ENCODE results near the gene SOD1.

SOD1 gene

GRCh38 chr21:31673321-31673912 lies 13.9 kb downstream of the SOD1 start:
- no peak for TF ChIP-seq CTCF (IDR thresholded peaks at IDR 0.05; ENCODE audit: insufficient read depth, missing control alignments)
- DNase-seq (ENCODE audit: insufficient read length, low spot score) (no peak), FAIRE-seq (no peak)

DNA sequence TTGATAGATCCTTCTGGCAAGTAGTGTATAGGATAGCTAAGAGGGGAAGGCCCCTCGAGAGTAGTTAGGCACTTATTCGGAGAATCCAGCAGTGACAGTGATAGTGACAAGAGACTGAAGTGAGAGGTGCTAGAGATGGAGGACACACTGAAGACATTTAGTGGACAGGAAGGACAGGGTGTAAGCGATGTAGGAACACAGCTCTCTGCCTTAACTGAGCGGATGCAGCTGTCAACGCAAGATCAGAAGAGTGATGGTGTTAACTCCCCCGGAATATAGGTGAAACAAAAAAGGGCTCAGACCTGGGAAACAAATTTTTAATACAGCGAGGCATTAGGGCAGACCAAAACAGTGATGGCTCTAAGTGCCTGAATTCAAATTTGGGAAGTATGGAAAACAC lies 15.8 kb downstream of the SOD1 start:
- no peak for FAIRE-seq
- DNase-seq (ENCODE audit: insufficient read length, low spot score) = no peak
- no peak for TF ChIP-seq CTCF (IDR thresholded peaks at IDR 0.05; ENCODE audit: insufficient read depth, missing control alignments)

- FAIRE-seq = no peak
- no peak for DNase-seq (ENCODE audit: insufficient read length, low spot score)
- no peak for TF ChIP-seq CTCF (IDR thresholded peaks at IDR 0.05; ENCODE audit: insufficient read depth, missing control alignments)
These were observed 16.5 kb downstream of the SOD1 start for GRCh38 chr21:31675960-31676359.

- no peak for FAIRE-seq
- DNase-seq (ENCODE audit: insufficient read length, low spot score) = no peak
- TF ChIP-seq CTCF (IDR thresholded peaks at IDR 0.05; ENCODE audit: insufficient read depth, missing control alignments) = no peak
These were observed 17.6 kb downstream of the SOD1 start for GRCh38 chr21:31677047-31677446.

DNA sequence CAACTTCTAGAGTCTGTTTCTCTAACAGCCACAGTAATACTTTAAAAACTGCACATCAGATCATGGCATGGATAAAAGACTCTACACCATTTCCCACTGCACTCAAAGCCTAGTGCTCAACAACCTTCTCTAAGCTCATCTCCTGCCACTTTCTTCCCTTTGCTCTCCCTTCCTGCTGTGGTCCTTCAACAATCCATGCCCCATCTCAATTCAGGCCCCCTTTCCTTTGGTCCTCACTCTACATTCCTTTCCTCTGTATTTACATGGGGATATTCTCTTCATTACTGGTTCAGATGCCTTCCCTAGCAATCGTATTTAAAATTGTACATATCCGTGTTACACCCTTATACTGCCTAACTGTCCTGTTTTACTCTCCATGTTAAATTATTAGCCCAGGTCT lies 19.0 kb downstream of the SOD1 start:
- DNase-seq (ENCODE audit: insufficient read length, low spot score) (no peak), FAIRE-seq (no peak)
- no peak for TF ChIP-seq CTCF (IDR thresholded peaks at IDR 0.05; ENCODE audit: insufficient read depth, missing control alignments)

DNA sequence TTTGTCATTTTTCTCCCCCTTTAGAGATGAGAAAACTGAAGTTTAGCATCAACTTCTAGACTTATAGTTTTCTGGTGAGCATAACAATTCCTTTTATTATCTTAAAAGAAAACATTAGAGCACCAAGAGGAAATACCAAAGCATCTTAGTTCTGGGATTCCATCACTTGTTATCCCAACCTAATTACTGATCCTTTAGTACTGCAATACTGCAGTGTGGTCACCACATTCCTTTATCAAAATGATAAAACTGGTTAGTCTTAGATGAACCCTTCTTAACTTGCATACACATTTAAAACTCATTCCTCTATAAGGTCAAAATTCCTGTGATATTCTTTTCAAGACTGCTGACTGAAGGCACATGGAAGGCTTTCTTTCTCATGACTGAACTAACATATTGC lies 23.1 kb downstream of the SOD1 start:
- no peak for DNase-seq (ENCODE audit: insufficient read length, low spot score)
- no peak for TF ChIP-seq CTCF (IDR thresholded peaks at IDR 0.05; ENCODE audit: insufficient read depth, missing control alignments)
- FAIRE-seq = no peak

DNA sequence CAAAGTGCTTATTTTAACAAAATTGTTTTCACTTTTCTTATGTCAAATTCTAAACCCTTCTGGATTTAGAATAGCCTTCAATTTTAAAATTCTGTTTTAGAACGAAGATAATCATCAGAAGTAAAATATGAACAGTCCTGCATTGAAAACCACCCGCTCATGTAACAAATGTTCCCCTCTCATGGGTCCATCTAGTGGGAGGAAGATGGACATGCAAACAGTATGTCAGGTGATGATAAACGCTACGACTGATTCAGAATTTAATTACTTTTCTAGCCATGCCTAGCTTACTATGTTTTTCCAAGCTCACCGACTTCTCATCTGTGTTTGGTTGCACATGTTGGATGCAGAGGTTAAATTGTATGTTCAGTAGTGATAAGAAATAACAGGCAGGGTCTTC lies 23.5 kb downstream of the SOD1 start:
- TF ChIP-seq CTCF (IDR thresholded peaks at IDR 0.05; ENCODE audit: insufficient read depth, missing control alignments) = no peak
- no peak for DNase-seq (ENCODE audit: insufficient read length, low spot score)
- FAIRE-seq = no peak

Measured in D721Med (cell line).